Measurements from ENCODE around the gene GRPEL1. TPM values are rescaled to one million over a fixed set of nuclear protein-coding genes. Genes with fewer than 3 reads are reported as not detected.
"Not testable (repeated sequence)": the region's sequence is repeated elsewhere in the genome, so short reads cannot be mapped to it uniquely, and the experiment has no call there.

The GRPEL1 gene
- total RNA-seq, 1 donor from 2014 or later: 67.4 TPM

DNA sequence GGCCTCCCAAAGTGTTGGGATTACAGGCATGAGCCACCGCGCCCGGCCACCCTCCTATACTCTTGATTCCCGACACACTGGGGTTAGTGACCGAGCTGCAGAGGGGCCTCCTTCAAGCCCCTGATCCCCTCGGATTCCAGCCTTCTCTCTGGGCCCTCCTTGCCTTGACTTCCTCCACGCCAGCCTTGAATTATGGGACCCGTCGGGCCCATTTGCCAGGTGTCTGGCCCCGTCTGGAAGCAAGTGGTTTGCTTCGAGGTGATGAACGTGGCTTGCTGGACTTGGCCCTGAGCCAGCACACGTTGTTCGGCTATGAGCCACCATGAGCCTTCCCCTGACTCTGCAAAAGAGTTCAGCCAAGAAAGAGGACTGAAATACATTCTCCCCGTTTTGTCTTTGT lies 37.4 kb upstream of the GRPEL1 start:
- no peaks in the 10 kb centered on the region for H3K36me3 ChIP-seq (ENCODE audit: control insufficient read depth, insufficient read depth, low read length)
- TF ChIP-seq, protein P1, sequence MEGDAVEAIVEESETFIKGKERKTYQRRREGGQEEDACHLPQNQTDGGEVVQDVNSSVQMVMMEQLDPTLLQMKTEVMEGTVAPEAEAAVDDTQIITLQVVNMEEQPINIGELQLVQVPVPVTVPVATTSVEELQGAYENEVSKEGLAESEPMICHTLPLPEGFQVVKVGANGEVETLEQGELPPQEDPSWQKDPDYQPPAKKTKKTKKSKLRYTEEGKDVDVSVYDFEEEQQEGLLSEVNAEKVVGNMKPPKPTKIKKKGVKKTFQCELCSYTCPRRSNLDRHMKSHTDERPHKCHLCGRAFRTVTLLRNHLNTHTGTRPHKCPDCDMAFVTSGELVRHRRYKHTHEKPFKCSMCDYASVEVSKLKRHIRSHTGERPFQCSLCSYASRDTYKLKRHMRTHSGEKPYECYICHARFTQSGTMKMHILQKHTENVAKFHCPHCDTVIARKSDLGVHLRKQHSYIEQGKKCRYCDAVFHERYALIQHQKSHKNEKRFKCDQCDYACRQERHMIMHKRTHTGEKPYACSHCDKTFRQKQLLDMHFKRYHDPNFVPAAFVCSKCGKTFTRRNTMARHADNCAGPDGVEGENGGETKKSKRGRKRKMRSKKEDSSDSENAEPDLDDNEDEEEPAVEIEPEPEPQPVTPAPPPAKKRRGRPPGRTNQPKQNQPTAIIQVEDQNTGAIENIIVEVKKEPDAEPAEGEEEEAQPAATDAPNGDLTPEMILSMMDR (IDR thresholded peaks at IDR 0.05; ENCODE audit: insufficient read depth, low read length, severe bottlenecking): no peak
- H3K27me3 ChIP-seq (ENCODE audit: control insufficient read depth, insufficient read depth, low read length): no peaks in the 10 kb centered on the region
- peak; percentile 12 for DNase-seq (ENCODE audit: low read depth)
- FAIRE-seq: no peak
- no peak overlapping the region for H3K4me3 ChIP-seq (ENCODE audit: low read depth, low read length)

DNA sequence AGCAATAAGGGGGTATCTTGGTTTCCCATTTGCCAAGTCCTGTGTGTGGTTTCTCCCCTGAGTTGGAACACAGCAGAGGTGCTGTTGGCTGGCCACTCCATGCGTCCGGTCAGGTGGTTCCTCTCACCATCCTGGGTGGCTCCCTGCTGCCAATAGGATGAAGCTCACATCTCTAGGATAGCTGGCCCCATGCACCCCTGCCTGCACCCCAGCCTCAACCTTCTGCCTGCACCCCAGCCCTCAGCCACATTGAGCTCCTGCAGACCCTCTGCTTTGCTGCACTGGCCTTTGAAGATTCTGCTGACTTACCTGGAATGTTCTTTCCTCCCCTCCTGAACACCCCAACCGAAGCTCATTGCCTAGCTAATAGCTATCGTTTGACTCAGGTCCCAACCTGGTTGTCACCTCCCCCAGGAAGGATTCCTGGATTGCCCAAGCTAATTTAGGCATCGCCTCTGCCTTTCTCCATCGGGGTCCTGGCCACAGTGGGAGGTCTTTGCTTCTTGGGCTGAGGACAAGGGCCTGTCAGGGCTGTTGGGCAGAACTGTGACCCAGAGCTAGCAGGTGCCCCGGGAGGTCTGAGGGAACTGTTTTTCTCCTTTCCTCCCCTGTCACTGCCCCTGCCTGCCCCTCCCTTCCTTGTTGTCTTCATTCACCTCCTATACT lies 36.6 kb upstream of the GRPEL1 start:
- no peaks in the 10 kb centered on the region for H3K36me3 ChIP-seq (ENCODE audit: control insufficient read depth, insufficient read depth, low read length)
- TF ChIP-seq, protein P1 (IDR thresholded peaks at IDR 0.05; ENCODE audit: insufficient read depth, low read length, severe bottlenecking): no peak
- H3K27me3 ChIP-seq (ENCODE audit: control insufficient read depth, insufficient read depth, low read length): no peaks in the 10 kb centered on the region
- no peak for DNase-seq (ENCODE audit: low read depth)
- H3K4me3 ChIP-seq (ENCODE audit: low read depth, low read length): no peak overlapping the region
- FAIRE-seq: no peak

- TF ChIP-seq, protein P1 (IDR thresholded peaks at IDR 0.05; ENCODE audit: insufficient read depth, low read length, severe bottlenecking): no peak
These were observed 35.9 kb upstream of the GRPEL1 start for GRCh38 chr4:7103607-7104365.

GRCh38 chr4:7103031-7103606 lies 35.3 kb upstream of the GRPEL1 start:
- peak; percentile 51 for DNase-seq (ENCODE audit: low read depth)
- FAIRE-seq: no peak

More at GRCh38 chr4:7103607-7104365, 35.9 kb upstream of the GRPEL1 start:
- no peaks in the 10 kb centered on the region for H3K27me3 ChIP-seq (ENCODE audit: control insufficient read depth, insufficient read depth, low read length)
- no peak for FAIRE-seq
- no peaks in the 10 kb centered on the region for H3K36me3 ChIP-seq (ENCODE audit: control insufficient read depth, insufficient read depth, low read length)
- H3K4me3 ChIP-seq (ENCODE audit: low read depth, low read length): no peak overlapping the region
- no peak for DNase-seq (ENCODE audit: low read depth)

GRCh38 chr4:7102516-7102909 lies 34.6 kb upstream of the GRPEL1 start:
- DNase-seq (ENCODE audit: low read depth); H3K27me3 ChIP-seq (ENCODE audit: control insufficient read depth, insufficient read depth, low read length); FAIRE-seq; H3K36me3 ChIP-seq (ENCODE audit: control insufficient read depth, insufficient read depth, low read length): not testable (repeated sequence)
- peak overlapping the region; percentile 46 for H3K4me3 ChIP-seq (ENCODE audit: low read depth, low read length)

More at GRCh38 chr4:7103031-7103606, 35.3 kb upstream of the GRPEL1 start:
- TF ChIP-seq, protein P1 (IDR thresholded peaks at IDR 0.05; ENCODE audit: insufficient read depth, low read length, severe bottlenecking): no peak
- H3K4me3 ChIP-seq (ENCODE audit: low read depth, low read length): peak overlapping the region; percentile 46
- H3K27me3 ChIP-seq (ENCODE audit: control insufficient read depth, insufficient read depth, low read length): no peaks in the 10 kb centered on the region
- no peaks in the 10 kb centered on the region for H3K36me3 ChIP-seq (ENCODE audit: control insufficient read depth, insufficient read depth, low read length)
